Prostate gland (tissue), 2 donors: ENCODE measurements around the gene RASIP1. TPM values are rescaled to one million over a fixed set of nuclear protein-coding genes. Genes with fewer than 3 reads are reported as not detected.
A peak's percentile ranks its signal among the peaks of the same experiment; 100 is the strongest.

ENCODE experiments used
- DNase-seq: peaks from one replicate; pipeline ENCODE4 v3.0.0-alpha.2; 2019; ENCODE audit warnings: low spot score
- H3K27ac ChIP-seq, 2 donors: fragments of 200-600 bp; sonication (generic); 2 replicates each; pipeline ENCODE4 v1.5.1; 2017 to 2019
- H3K27me3 ChIP-seq: fragments of 200-600 bp; sonication (generic); replicated peaks from 2 replicates; pipeline ENCODE4 v1.5.1; 2019; ENCODE audit not compliant: insufficient read depth
- H3K36me3 ChIP-seq, 2 donors: fragments of 200-600 bp; sonication (generic); 1 replicate in 1 of 2; 2 replicates in 1 of 2; pipeline versions ENCODE4 v1.5.1 to v1.8.1; 2017 to 2019
- H3K4me1 ChIP-seq: fragments of 200-600 bp; sonication (generic); replicated peaks from 2 replicates; pipeline ENCODE4 v1.5.1; 2019
- H3K4me3 ChIP-seq, 2 donors: fragments of 200-600 bp; sonication (generic); 2 replicates each; pipeline ENCODE4 v1.5.1; 2017 to 2019
- H3K9me3 ChIP-seq: fragments of 200-600 bp; sonication (generic); 2 replicates; pipeline ENCODE4 v1.5.1; 2017
- POLR2A ChIP-seq: fragments of 450-650 bp; IDR thresholded peaks from one replicate; pipeline ENCODE4 v1.6.1; 2016; ENCODE audit warnings: antibody characterized with exemption, mild to moderate bottlenecking
- POLR2AphosphoS5 ChIP-seq: sonication (generic); formaldehyde crosslinking; IDR thresholded peaks from one replicate; pipeline ENCODE4 v1.6.1; 2017; ENCODE audit warnings: antibody characterized with exemption
- WGBS: methylation state at CpG from one replicate; pipeline ENCODE4 v1.1.5; 2018; 5-methylcytosine and 5-hydroxymethylcytosine counted together
- intact Hi-C: fragments of 100-400 bp; cut with DNase I; formaldehyde crosslinking; loops from one replicate; pipeline ENCODE4 v1.14.2; 2022
- total RNA-seq, 2 donors: library from RNA; depleted of rRNA; stranded (reverse); fragments of >200 nt; gene quantifications; one replicate each; pipeline ENCODE4 v1.1.0, GENCODE V29; 2016
- TF ChIP-seq, protein P1 (sequence below), 4 experiments: fragments of 200-600 bp in 2 of 4; fragments of 450-650 bp in 2 of 4; sonication (generic) in 2 of 4; IDR thresholded peaks; 1 replicate in 3 of 4; 2 replicates in 1 of 4; pipeline ENCODE4 v1.5.1; 2016 to 2019; ENCODE audit warnings: antibody characterized with exemption in 4 of 4, mild to moderate bottlenecking in 2 of 4, moderate library complexity in 2 of 4

RASIP1 gene
- total RNA-seq, 2 donors from 2014 or later = 9.1 to 16.2 TPM

DNA sequence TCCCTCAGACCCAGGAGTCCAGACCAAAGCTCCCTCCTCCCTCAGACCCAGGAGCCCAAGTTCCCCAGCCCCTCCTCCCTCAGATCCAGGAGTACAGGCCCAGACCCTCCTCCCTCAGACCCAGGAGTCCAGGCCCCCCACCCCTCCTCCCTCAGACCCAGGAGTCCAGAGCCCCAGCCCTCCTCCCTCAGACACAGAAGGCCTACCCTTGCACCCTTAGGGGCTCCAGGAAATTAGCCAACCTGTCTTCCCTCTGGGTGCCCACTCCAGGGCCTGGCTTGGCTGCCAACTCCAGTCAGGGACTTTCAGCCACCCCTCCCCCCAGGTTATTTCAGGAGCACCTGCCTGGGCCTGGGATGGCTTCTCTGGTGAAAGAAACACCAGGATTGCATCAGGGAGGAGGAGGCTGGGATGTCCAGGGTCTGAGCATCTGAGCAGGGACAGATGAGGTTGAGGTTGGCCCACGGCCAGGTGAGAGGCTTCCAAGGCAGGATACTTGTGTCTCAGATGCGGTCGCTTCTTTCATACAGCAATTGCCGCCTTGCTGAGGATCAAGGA lies 14.8 kb upstream of the RASIP1 start, which contains the start of gene FGF21:
Gene FGF21 (plus strand): TSS at position 441 of the 558 bp plus-strand sequence. CDS start 713 bp downstream, outside the sequence.
- no peaks in the 10 kb centered on the region for H3K9me3 ChIP-seq
- WGBS = 81% methylated on average over 4 of the region's 4 CpGs
- intact Hi-C loops = no loop called here

GRCh38 chr19:48752496-48753365 lies 12.3 kb upstream of the RASIP1 start, which contains the start of gene FUT1:
Gene FUT1, minus strand, starts transcription at chr19:48752641. Its CDS starts 1,360 bp downstream, at chr19:48751281.
- Histone ChIP-seq H3K9me3 (no peaks in the 10 kb centered on the region), H3K4me1 (no peaks in the 10 kb centered on the region), H3K27ac (peak within 1 kb of the TSS; percentile 66 to 79), H3K27me3 (no peaks in the 10 kb centered on the region), H3K4me3 (peak within 1 kb of the TSS; percentile 33 to 48), H3K36me3 (no peaks in the 10 kb centered on the region)
- 3% methylated on average over 62 of the region's 73 CpGs for WGBS
- intact Hi-C loops = no loop called here
- DNase-seq = peak; percentile 89
- TF ChIP-seq POLR2AphosphoS5 = peak; percentile 81
- TF ChIP-seq, protein P1, sequence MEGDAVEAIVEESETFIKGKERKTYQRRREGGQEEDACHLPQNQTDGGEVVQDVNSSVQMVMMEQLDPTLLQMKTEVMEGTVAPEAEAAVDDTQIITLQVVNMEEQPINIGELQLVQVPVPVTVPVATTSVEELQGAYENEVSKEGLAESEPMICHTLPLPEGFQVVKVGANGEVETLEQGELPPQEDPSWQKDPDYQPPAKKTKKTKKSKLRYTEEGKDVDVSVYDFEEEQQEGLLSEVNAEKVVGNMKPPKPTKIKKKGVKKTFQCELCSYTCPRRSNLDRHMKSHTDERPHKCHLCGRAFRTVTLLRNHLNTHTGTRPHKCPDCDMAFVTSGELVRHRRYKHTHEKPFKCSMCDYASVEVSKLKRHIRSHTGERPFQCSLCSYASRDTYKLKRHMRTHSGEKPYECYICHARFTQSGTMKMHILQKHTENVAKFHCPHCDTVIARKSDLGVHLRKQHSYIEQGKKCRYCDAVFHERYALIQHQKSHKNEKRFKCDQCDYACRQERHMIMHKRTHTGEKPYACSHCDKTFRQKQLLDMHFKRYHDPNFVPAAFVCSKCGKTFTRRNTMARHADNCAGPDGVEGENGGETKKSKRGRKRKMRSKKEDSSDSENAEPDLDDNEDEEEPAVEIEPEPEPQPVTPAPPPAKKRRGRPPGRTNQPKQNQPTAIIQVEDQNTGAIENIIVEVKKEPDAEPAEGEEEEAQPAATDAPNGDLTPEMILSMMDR (IDR thresholded peaks at IDR 0.05) = peak in 2 of 4 experiments; percentile 39 to 40
- peak; percentile 59 for TF ChIP-seq POLR2A

More for the DNA sequence above, 14.8 kb upstream of the RASIP1 start, which contains the start of gene FGF21:
- Histone ChIP-seq H3K27ac (no peak within 1 kb of the TSS), H3K27me3 (no peaks in the 10 kb centered on the region), H3K4me1 (no peaks in the 10 kb centered on the region), H3K36me3 (no peaks in the 10 kb centered on the region), H3K4me3 (no peak within 1 kb of the TSS)
- TF ChIP-seq, protein P1 (IDR thresholded peaks at IDR 0.05) = no peak
- no peak for TF ChIP-seq POLR2AphosphoS5
- DNase-seq = no peak

- Histone ChIP-seq H3K4me3 (peak overlapping the region; percentile 33 to 48), H3K27ac (peak overlapping the region; percentile 66 to 79), H3K4me1 (no peaks in the 10 kb centered on the region), H3K9me3 (no peaks in the 10 kb centered on the region), H3K27me3 (no peaks in the 10 kb centered on the region), H3K36me3 (no peaks in the 10 kb centered on the region)
- TF ChIP-seq, protein P1 (IDR thresholded peaks at IDR 0.05) = no peak
- DNase-seq = no peak
- intact Hi-C loops = no loop called here
- 13% methylated on average over 20 of the region's 20 CpGs for WGBS
Observed at GRCh38 chr19:48751845-48752495, 11.6 kb upstream of the RASIP1 start.

- Histone ChIP-seq H3K27me3 (no peaks in the 10 kb centered on the region), H3K27ac (no peak overlapping the region), H3K4me3 (no peak overlapping the region), H3K9me3 (no peaks in the 10 kb centered on the region), H3K4me1 (no peaks in the 10 kb centered on the region), H3K36me3 (no peaks in the 10 kb centered on the region)
- DNase-seq = no peak
- TF ChIP-seq, protein P1 (IDR thresholded peaks at IDR 0.05) = no peak
- TF ChIP-seq POLR2AphosphoS5 = no peak
- no peak for TF ChIP-seq POLR2A
- intact Hi-C loops = no loop called here
- 91% methylated on average over 29 of the region's 29 CpGs for WGBS
Observed at GRCh38 chr19:48750771-48751504, 10.5 kb upstream of the RASIP1 start.
